ENCODE results near the gene DYNLT2. TPM values are rescaled to one million over a fixed set of nuclear protein-coding genes. Genes with fewer than 3 reads are reported as not detected.

The DYNLT2 gene
- total RNA-seq, 1 donor from 2014 or later: 0.62 TPM

DNA sequence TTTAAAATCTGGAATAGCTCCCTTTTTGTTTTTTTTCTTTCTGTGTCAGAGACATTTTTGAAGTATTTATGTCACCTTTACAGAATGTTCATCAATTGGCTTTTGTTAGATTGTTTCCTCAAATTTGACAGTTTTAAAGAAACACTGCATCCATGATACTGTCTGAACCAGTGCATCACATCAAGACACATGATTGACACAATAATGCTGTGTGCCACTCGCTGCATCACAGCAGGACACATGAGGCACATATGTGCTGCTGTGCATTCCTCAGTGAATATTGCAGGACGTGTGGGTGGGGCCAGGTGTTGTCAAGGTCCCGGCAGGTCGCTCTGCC is 37.4 kb upstream of the DYNLT2 start:
- Mint-ChIP-seq H3K36me3 (ENCODE audit: low read depth, unreplicated experiment) (peaks cover 5% of the 10 kb centered on the region), H3K27ac (ENCODE audit: unreplicated experiment) (no peak overlapping the region), H3K4me1 (ENCODE audit: unreplicated experiment) (no peaks in the 10 kb centered on the region), H3K4me3 (ENCODE audit: unreplicated experiment) (no peak overlapping the region), H3K27me3 (ENCODE audit: unreplicated experiment) (peaks cover 12% of the 10 kb centered on the region), H3K9me3 (ENCODE audit: unreplicated experiment) (no peaks in the 10 kb centered on the region)
- no peak for TF ChIP-seq CTCF (IDR thresholded peaks at IDR 0.05; ENCODE audit: unreplicated experiment)
- DNase-seq (ENCODE audit: low spot score): no peak

- Mint-ChIP-seq H3K27me3 (ENCODE audit: unreplicated experiment) (peaks cover 13% of the 10 kb centered on the region), H3K36me3 (ENCODE audit: low read depth, unreplicated experiment) (peaks cover 11% of the 10 kb centered on the region), H3K9me3 (ENCODE audit: unreplicated experiment) (no peaks in the 10 kb centered on the region), H3K4me1 (ENCODE audit: unreplicated experiment) (no peaks in the 10 kb centered on the region), H3K27ac (ENCODE audit: unreplicated experiment) (no peak overlapping the region), H3K4me3 (ENCODE audit: unreplicated experiment) (no peak overlapping the region)
- DNase-seq (ENCODE audit: low spot score): no peak
- no peak for TF ChIP-seq CTCF (IDR thresholded peaks at IDR 0.05; ENCODE audit: unreplicated experiment)
Measured at GRCh38 chr6:169787797-169788196, 36.4 kb upstream of the DYNLT2 start.

- Mint-ChIP-seq H3K27ac (ENCODE audit: unreplicated experiment) (no peak overlapping the region), H3K27me3 (ENCODE audit: unreplicated experiment) (peaks cover 13% of the 10 kb centered on the region), H3K9me3 (ENCODE audit: unreplicated experiment) (no peaks in the 10 kb centered on the region), H3K36me3 (ENCODE audit: low read depth, unreplicated experiment) (peaks cover 14% of the 10 kb centered on the region), H3K4me1 (ENCODE audit: unreplicated experiment) (no peaks in the 10 kb centered on the region), H3K4me3 (ENCODE audit: unreplicated experiment) (no peak overlapping the region)
- no peak for DNase-seq (ENCODE audit: low spot score)
- TF ChIP-seq CTCF (IDR thresholded peaks at IDR 0.05; ENCODE audit: unreplicated experiment): no peak
Measured at GRCh38 chr6:169786349-169786748, 35.0 kb upstream of the DYNLT2 start.

DNA sequence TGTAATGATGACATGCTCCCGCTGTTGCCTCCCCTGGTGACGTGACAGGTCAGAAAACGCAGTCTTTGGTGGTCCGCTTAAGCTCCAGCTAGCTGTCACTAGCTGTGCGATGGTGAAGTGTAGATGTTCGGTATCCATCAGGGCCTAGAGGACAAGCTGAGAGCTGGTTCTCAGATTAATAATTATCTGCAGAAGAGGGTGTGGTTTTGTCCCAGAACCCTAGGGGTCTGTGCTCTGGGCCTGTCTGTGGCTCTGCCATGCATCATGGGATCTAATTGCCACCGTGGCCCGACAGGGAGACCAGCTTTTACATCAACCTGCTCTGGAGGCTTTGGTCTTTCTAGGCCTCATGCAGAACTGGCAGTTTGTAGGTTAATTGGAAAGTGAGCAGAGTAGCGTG is 34.2 kb upstream of the DYNLT2 start:
- Mint-ChIP-seq H3K36me3 (ENCODE audit: low read depth, unreplicated experiment) (peaks cover 14% of the 10 kb centered on the region), H3K4me1 (ENCODE audit: unreplicated experiment) (no peaks in the 10 kb centered on the region), H3K9me3 (ENCODE audit: unreplicated experiment) (no peaks in the 10 kb centered on the region), H3K27ac (ENCODE audit: unreplicated experiment) (no peak overlapping the region), H3K4me3 (ENCODE audit: unreplicated experiment) (no peak overlapping the region), H3K27me3 (ENCODE audit: unreplicated experiment) (peaks cover 13% of the 10 kb centered on the region)
- no peak for TF ChIP-seq CTCF (IDR thresholded peaks at IDR 0.05; ENCODE audit: unreplicated experiment)
- DNase-seq (ENCODE audit: low spot score): no peak

GRCh38 chr6:169784821-169785340 is 33.5 kb upstream of the DYNLT2 start:
- Mint-ChIP-seq H3K4me3 (ENCODE audit: unreplicated experiment) (no peak overlapping the region), H3K9me3 (ENCODE audit: unreplicated experiment) (no peaks in the 10 kb centered on the region), H3K36me3 (ENCODE audit: low read depth, unreplicated experiment) (peaks cover 17% of the 10 kb centered on the region), H3K27me3 (ENCODE audit: unreplicated experiment) (peaks cover 13% of the 10 kb centered on the region), H3K4me1 (ENCODE audit: unreplicated experiment) (no peaks in the 10 kb centered on the region), H3K27ac (ENCODE audit: unreplicated experiment) (no peak overlapping the region)
- DNase-seq (ENCODE audit: low spot score): no peak
- no peak for TF ChIP-seq CTCF (IDR thresholded peaks at IDR 0.05; ENCODE audit: unreplicated experiment)
